ENCODE results near the gene KDM4F.
A peak's percentile ranks its signal among the peaks of the same experiment; 100 is the strongest.

The KDM4F gene

GRCh38 chr11:95066716-95067038 is 17.5 kb downstream of the KDM4F start, which contains the start of gene SRSF8:
TSS of gene SRSF8 (plus strand) at chr11:95066919. CDS start at chr11:95067227, 308 bp downstream.
- no peak for DNase-seq

GRCh38 chr11:95067039-95067840 is 18.0 kb downstream of the KDM4F start:
- no peak for DNase-seq

GRCh38 chr11:95067841-95068219 is 18.6 kb downstream of the KDM4F start:
- DNase-seq = no peak

GRCh38 chr11:95068549-95068948 is 19.3 kb downstream of the KDM4F start:
- peak; percentile 74 for DNase-seq

- DNase-seq = no peak
Observed at GRCh38 chr11:95070471-95070870, 21.2 kb downstream of the KDM4F start.

GRCh38 chr11:95072948-95073347 is 23.7 kb downstream of the KDM4F start:
- DNase-seq = no peak

- DNase-seq = no peak
Observed at GRCh38 chr11:95074792-95075563, 25.8 kb downstream of the KDM4F start.

- no peak for DNase-seq
Observed at GRCh38 chr11:95076416-95076815, 27.2 kb downstream of the KDM4F start.

GRCh38 chr11:95076981-95077380 is 27.8 kb downstream of the KDM4F start:
- DNase-seq = peak; percentile 76

- DNase-seq = no peak
Observed at GRCh38 chr11:95078526-95078925, 29.3 kb downstream of the KDM4F start.

GRCh38 chr11:95081010-95081409 is 31.8 kb downstream of the KDM4F start:
- no peak for DNase-seq

- DNase-seq = no peak
Observed at GRCh38 chr11:95081412-95081811, 32.2 kb downstream of the KDM4F start.

GRCh38 chr11:95082576-95083001 is 33.4 kb downstream of the KDM4F start:
- DNase-seq = no peak

- no peak for DNase-seq
Observed at GRCh38 chr11:95084509-95084908, 35.3 kb downstream of the KDM4F start.

GRCh38 chr11:95085117-95085816 is 36.0 kb downstream of the KDM4F start:
- DNase-seq = no peak

GRCh38 chr11:95086151-95086550 is 36.9 kb downstream of the KDM4F start:
- no peak for DNase-seq

GRCh38 chr11:95086836-95087570 is 37.8 kb downstream of the KDM4F start:
- no peak for DNase-seq

GRCh38 chr11:95088946-95089619 is 39.9 kb downstream of the KDM4F start:
- DNase-seq = no peak

GRCh38 chr11:95089620-95090542 is 40.7 kb downstream of the KDM4F start, which contains the start of gene ENDOD1:
TSS of gene ENDOD1 (plus strand) at chr11:95089846. CDS start at chr11:95089928, 82 bp downstream.
- DNase-seq = no peak

- DNase-seq = no peak
Observed at GRCh38 chr11:95091663-95092180, 42.5 kb downstream of the KDM4F start.
